K562 (cell line): Measurements from ENCODE around the gene SLC6A9. TPM values are rescaled to one million over a fixed set of nuclear protein-coding genes. Genes with fewer than 3 reads are reported as not detected.

ENCODE experiments used
- BHLHE40 ChIP-seq: IDR thresholded peaks from 2 replicates; pipeline ENCODE4 v1.6.1; 2011; ENCODE audit warnings: low read length, improper control_type of control experiment
- CBX3 ChIP-seq, 2 experiments: IDR thresholded peaks; 1 replicate in 1 of 2; 2 replicates in 1 of 2; pipeline ENCODE4 v1.6.1; 2012; ENCODE audit warnings: inconsistent platforms in 2 of 2, low read length in 2 of 2, borderline replicate concordance in 1 of 2, control low read depth in 1 of 2
- CREB5 ChIP-seq: fragments of 250-450 bp; sonication (Bioruptor Pico); IDR thresholded peaks from 2 replicates; pipeline ENCODE4 v1.5.0; 2020; ENCODE audit warnings: mild to moderate bottlenecking
- GTF2A2 ChIP-seq: IDR thresholded peaks from 2 replicates; pipeline ENCODE4 v1.6.1; 2016; ENCODE audit warnings: mild to moderate bottlenecking, missing genetic modification characterization, missing compliant biosample characterization
- MEF2A ChIP-seq: IDR thresholded peaks from 2 replicates; pipeline ENCODE4 v1.6.1; 2011; ENCODE audit warnings: low read depth, mild to moderate bottlenecking, low read length, moderate library complexity; ENCODE audit not compliant: control insufficient read depth
- MTA3 ChIP-seq: fragments of 450-650 bp; formaldehyde crosslinking; IDR thresholded peaks from 2 replicates; pipeline ENCODE4 v1.6.1; 2017; ENCODE audit warnings: mild to moderate bottlenecking, borderline replicate concordance
- REST ChIP-seq, 2 experiments: fragments of 450-650 bp; formaldehyde crosslinking in 1 of 2; IDR thresholded peaks; 2 replicates each; pipeline versions ENCODE4 v1.4.0 to v1.6.1; 2014 to 2020; ENCODE audit warnings: mild to moderate bottlenecking in 2 of 2, borderline replicate concordance in 1 of 2, low read depth in 1 of 2
- SMAD4 ChIP-seq: fragments of 250-450 bp; sonication (Bioruptor Pico); conservative IDR thresholded peaks from 2 replicates; pipeline ENCODE4 v1.8.0; 2021; ENCODE audit warnings: inconsistent platforms, mild to moderate bottlenecking, moderate library complexity
- XRCC5 ChIP-seq: fragments of 200-400 bp; formaldehyde crosslinking; IDR thresholded peaks from 2 replicates; pipeline ENCODE4 v1.6.1; 2017; ENCODE audit warnings: low read depth, mild to moderate bottlenecking, low read length
- ZMIZ1 ChIP-seq, 2 experiments: fragments of 150-350 bp in 1 of 2; IDR thresholded peaks; 2 replicates each; pipeline ENCODE4 v1.6.1; 2012 to 2016; ENCODE audit warnings: low read depth in 2 of 2, low read length in 2 of 2, mild to moderate bottlenecking in 1 of 2, moderate library complexity in 1 of 2
- ZNF124 ChIP-seq: sonication (generic); formaldehyde crosslinking; IDR thresholded peaks from 2 replicates; pipeline ENCODE4 v1.8.1; 2022; ENCODE audit warnings: missing genetic modification reagents
- ZNF174 ChIP-seq: fragments of 250-450 bp; sonication (Bioruptor Pico); IDR thresholded peaks from 2 replicates; pipeline ENCODE4 v1.4.0; 2020; ENCODE audit warnings: mild to moderate bottlenecking
- ZNF175 ChIP-seq: fragments of 200-800 bp; sonication (Bioruptor generic); IDR thresholded peaks from 2 replicates; pipeline ENCODE4 v1.6.1; 2016; ENCODE audit warnings: low read depth, mild to moderate bottlenecking, missing genetic modification characterization, missing compliant biosample characterization
- ZNF584 ChIP-seq: fragments of 200-800 bp; sonication (Bioruptor generic); IDR thresholded peaks from 2 replicates; pipeline ENCODE4 v1.6.1; 2016; ENCODE audit warnings: low read depth, mild to moderate bottlenecking, missing genetic modification characterization, missing compliant biosample characterization
- polyA plus RNA-seq, 8 experiments: library from polyadenylated mRNA; depleted of rRNA in 4 of 8; stranded (reverse) in 5 of 8; unstranded in 3 of 8; fragments of >200 nt; fragmentation: Nextera tagmentation in 2 of 8; fragmentation: Illumina TruSeq in 1 of 8; extraction: Ambion mirVana in 2 of 8; extraction: Trizol in 1 of 8; gene quantifications; 2 replicates each; pipeline versions ENCODE4 v1.2.1 to v1.2.3, GENCODE V29; 2011 to 2014; ENCODE audit warnings: inconsistent platforms in 1 of 8, missing spikeins in 1 of 8
- total RNA-seq, 7 experiments: library from RNA; depleted of rRNA in 6 of 7; stranded (reverse); fragments of >200 nt in 6 of 7; fragmentation: Illumina TruSeq in 2 of 7; extraction: Trizol in 2 of 7; gene quantifications; 2 replicates each; pipeline versions ENCODE4 v1.2.1 to v1.2.3, GENCODE V29; 2011 to 2021; ENCODE audit warnings: low replicate concordance in 1 of 7

Gene SLC6A9
- total and polyA plus RNA-seq, 9 of the 15 experiments (the other 6 are each of a cell fraction or from before 2014, with no cell fraction given): 0.17 to 18.7 (median 2.9) TPM

- TF ChIP-seq ZMIZ1 (IDR thresholded peaks at IDR 0.05; ENCODE audit: low read depth in 2 of 2, low read length in 2 of 2): peak in 1 of 2 experiments; percentile 43; a peak in 1 of 4 replicates
- TF ChIP-seq REST (IDR thresholded peaks at IDR 0.05; ENCODE audit: borderline replicate concordance): peak; percentile 86
- no peak for TF ChIP-seq REST (CRISPR knock-in tag; IDR thresholded peaks at IDR 0.05; ENCODE audit: low read depth)
- no peak for TF ChIP-seq ZNF124 (CRISPR knock-in tag)
- no peak for TF ChIP-seq MEF2A
- no peak for TF ChIP-seq ZNF174
- peak; percentile 69 for TF ChIP-seq BHLHE40
- no peak for TF ChIP-seq XRCC5
- no peak for TF ChIP-seq CREB5
- TF ChIP-seq GTF2A2: no peak
- TF ChIP-seq SMAD4 (CRISPR knock-in tag): no peak; the same call in 1 of the 2 replicates
- no peak for TF ChIP-seq CBX3 (IDR thresholded peaks at IDR 0.05; ENCODE audit: borderline replicate concordance in 1 of 2, low read length in 2 of 2)
- TF ChIP-seq ZNF584 (CRISPR knock-in tag): no peak
- TF ChIP-seq ZNF175: no peak
- no peak for TF ChIP-seq MTA3
These were observed 5.3 kb upstream of the SLC6A9 start (continued) for GRCh38 chr1:44036409-44037139.
